Heart left ventricle (tissue), 16 donors: ENCODE data around the gene SNX17. TPM values are rescaled to one million over a fixed set of nuclear protein-coding genes. Genes with fewer than 3 reads are reported as not detected.

Experiments
- ATAC-seq, 4 donors: fragments of 200-7000 bp; cut with Tn5 transposase; one replicate each; pipeline ENCODE4 v1.9.1; 2020 to 2022; ENCODE audit warnings: moderate library complexity in 4 of 4, mild to moderate bottlenecking in 3 of 4, moderate number of reproducible peaks in 1 of 4
- DNase-seq, 5 donors: peaks; one replicate each; pipeline ENCODE4 v3.0.0-alpha.2; 2020
- H3K27ac ChIP-seq, 12 donors: fragments of 200-600 bp; sonication (generic) in 4 of 12; one replicate each; pipeline versions ENCODE4 v1.5.0 to v1.8.0; 2016 to 2022; ENCODE audit warnings: mild to moderate bottlenecking in 2 of 12
- H3K27me3 ChIP-seq, 9 donors: fragments of 200-600 bp; sonication (generic) in 2 of 9; one replicate each; pipeline versions ENCODE4 v1.5.1 to v1.8.0; 2016 to 2022; ENCODE audit warnings: mild to moderate bottlenecking in 3 of 9
- H3K36me3 ChIP-seq, 9 donors: fragments of 200-600 bp; sonication (generic) in 2 of 9; one replicate each; pipeline versions ENCODE4 v1.5.0 to v1.8.0; 2018 to 2022; ENCODE audit warnings: mild to moderate bottlenecking in 2 of 9
- H3K4me1 ChIP-seq, 12 donors: fragments of 200-600 bp; sonication (generic) in 4 of 12; one replicate each; pipeline versions ENCODE4 v1.5.0 to v1.8.0; 2016 to 2022; ENCODE audit warnings: mild to moderate bottlenecking in 3 of 12
- H3K4me3 ChIP-seq, 12 donors: fragments of 200-600 bp; sonication (generic) in 4 of 12; one replicate each; pipeline versions ENCODE4 v1.5.0 to v1.8.0; 2017 to 2022; ENCODE audit warnings: mild to moderate bottlenecking in 9 of 12, moderate library complexity in 4 of 12
- H3K9me3 ChIP-seq, 12 donors: fragments of 200-600 bp; sonication (generic) in 4 of 12; one replicate each; pipeline versions ENCODE4 v1.5.0 to v1.8.0; 2016 to 2022; ENCODE audit warnings: mild to moderate bottlenecking in 1 of 12
- POLR2A ChIP-seq, 2 donors: fragments of 450-650 bp; IDR thresholded peaks; one replicate each; pipeline ENCODE4 v1.6.1; 2017; ENCODE audit warnings: antibody characterized with exemption in 2 of 2, mild to moderate bottlenecking in 2 of 2, moderate library complexity in 2 of 2
- WGBS, 4 donors: extraction: QIAGEN DNeasy Blood & Tissue Kit in 2 of 4; methylation state at CpG; one replicate each; pipeline versions ENCODE4 v1.1.5 to v1.1.7; 2013 to 2018; 5-methylcytosine and 5-hydroxymethylcytosine counted together
- intact Hi-C, 10 donors: fragments of 100-400 bp; cut with DNase I; formaldehyde crosslinking; loops; one replicate each; pipeline versions ENCODE4 v1.11.1 to v1.14.2; 2022
- polyA plus RNA-seq, 2 donors: library from polyadenylated mRNA; stranded (reverse); fragments of 200-250 nt; gene quantifications; one replicate each; pipeline ENCODE4 v1.2.3, GENCODE V29; 2013
- total RNA-seq, 9 donors: library from RNA; depleted of rRNA in 2 of 9; stranded (reverse); fragments of >200 nt in 2 of 9; fragmentation: NEBNext Ultra II Directional in 3 of 9; extraction: Animal tissue kit (Norgen Biotek cat#: 25700) in 3 of 9; gene quantifications; one replicate each; pipeline versions ENCODE4 v1.1.0 to v1.2.4, GENCODE V29; 2016 to 2023
- TF ChIP-seq, protein P1 (sequence below), 12 donors: fragments of 200-600 bp; sonication (generic) in 4 of 12; IDR thresholded peaks; one replicate each; pipeline versions ENCODE4 v1.5.0 to v1.8.0; 2018 to 2022; ENCODE audit warnings: antibody characterized with exemption in 12 of 12, mild to moderate bottlenecking in 5 of 12
- donor health status: ischemic (EF 13 %, LVEDD 7.1; RV severe dilation, severe dysfunction).
- donor health status: healthy with polysubstance abuse.
- donor health status: DM: no; HTN: yes; CAD: no.
- donor health status: DM: no; HTN: no; CAD: no.
- donor health status: ischemic (EF 25% LVEDD 6.9; RV normal size, moderate dysfunction).
- donor health status: ischemic (EF 25% LVEDD 5.7; RV mildly dilated, moderate dysfunction).
- donor health status: healthy.
- donor health status: DM: yes; HTN: yes; CAD: no.
- donor health status: ischemic (EF 35%, LVEDD 5.7; RV mildly dilated, moderate dysfunction).
- donor health status: nonischemic (EF 11% LVEDD 7.7; RV severe dilation, severe dysfunction).
- donor health status: DM: yes; HTN: yes; CAD: no.
- donor health status: PGD.
- donor health status: ischemic (EF 29% LVEDD 5.4; RV normal size, mild dysfunction).
- donor health status: nonischemic (EF 23%, LVEDD 6.1; RV moderate dilation, normal function).

SNX17 gene
- total and polyA plus RNA-seq, 11 donors = 39.2 to 106 (median 77.2) TPM

DNA sequence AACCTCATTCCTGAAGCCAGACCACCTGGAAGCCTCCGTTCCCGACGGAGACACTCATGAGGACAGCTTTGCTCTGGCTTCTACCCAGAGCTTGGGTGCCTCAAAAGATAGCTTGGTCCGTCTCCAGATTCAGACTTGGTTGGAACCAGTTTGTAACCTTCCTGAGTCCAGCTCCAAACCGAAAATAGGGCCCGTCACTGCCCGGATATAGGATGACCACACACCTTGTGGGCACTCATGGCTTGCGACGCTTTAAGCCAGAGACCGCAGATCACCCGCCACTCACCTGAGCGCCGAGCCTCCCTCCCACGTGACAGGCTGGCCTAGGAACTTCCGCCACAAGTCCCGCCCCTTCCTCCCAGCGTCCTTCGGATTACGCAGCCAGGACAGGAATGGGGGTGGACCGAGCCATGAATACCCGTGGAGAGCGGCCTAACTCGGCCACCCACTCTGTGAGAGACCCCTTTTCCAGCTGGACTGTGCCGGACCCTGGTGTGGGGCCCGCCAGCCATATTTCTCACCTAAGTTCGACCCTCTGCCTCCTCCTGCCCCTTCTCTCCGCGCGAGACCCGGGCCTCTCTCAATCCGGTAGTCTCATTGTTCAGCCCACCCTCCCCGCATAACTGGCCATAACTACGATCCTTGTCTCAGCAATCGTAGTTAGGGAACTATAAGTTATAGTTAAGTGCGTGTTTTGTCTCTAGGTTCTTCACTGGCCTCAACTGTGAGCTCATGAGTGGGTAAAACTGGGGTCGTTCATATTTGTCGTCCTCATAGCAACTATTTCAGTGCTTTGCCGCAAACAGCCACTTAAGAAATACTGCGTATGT, 47.4 kb upstream of the SNX17 start, which contains the start of gene MPV17:
Gene MPV17 (minus strand): TSS at position 332 of the 830 bp plus-strand sequence. CDS start 580 bp downstream, outside the sequence.
- Histone ChIP-seq H3K9me3 (no peaks in the 10 kb centered on the region), H3K27ac (peak within 1 kb of the TSS; percentile 83 to 99 (median 92)), H3K4me3 (peak within 1 kb of the TSS; percentile 62 to 95 (median 74)), H3K27me3 (no peaks in the 10 kb centered on the region), H3K4me1 (peaks cover 4 to 40% (median 23%) of the 10 kb centered on the region in 12 donors), H3K36me3 (peaks cover 0 to 30% (median 24%) of the 10 kb centered on the region in 9 donors)
- ATAC-seq (peak; percentile 83 to 95 (median 92)), DNase-seq (peak; percentile 93 to 96 (median 93))
- intact Hi-C loops = loop anchor here in 4 of 10 donors (1.0 to 5.0 kb wide), 4 partner anchors 34 to 49 kb away; partner anchors contain the start of genes GTF3C2 (in 3 of the 4), EIF2B4 (in 1 of the 4) and SNX17 (in 1 of the 4)
- TF ChIP-seq, protein P1, sequence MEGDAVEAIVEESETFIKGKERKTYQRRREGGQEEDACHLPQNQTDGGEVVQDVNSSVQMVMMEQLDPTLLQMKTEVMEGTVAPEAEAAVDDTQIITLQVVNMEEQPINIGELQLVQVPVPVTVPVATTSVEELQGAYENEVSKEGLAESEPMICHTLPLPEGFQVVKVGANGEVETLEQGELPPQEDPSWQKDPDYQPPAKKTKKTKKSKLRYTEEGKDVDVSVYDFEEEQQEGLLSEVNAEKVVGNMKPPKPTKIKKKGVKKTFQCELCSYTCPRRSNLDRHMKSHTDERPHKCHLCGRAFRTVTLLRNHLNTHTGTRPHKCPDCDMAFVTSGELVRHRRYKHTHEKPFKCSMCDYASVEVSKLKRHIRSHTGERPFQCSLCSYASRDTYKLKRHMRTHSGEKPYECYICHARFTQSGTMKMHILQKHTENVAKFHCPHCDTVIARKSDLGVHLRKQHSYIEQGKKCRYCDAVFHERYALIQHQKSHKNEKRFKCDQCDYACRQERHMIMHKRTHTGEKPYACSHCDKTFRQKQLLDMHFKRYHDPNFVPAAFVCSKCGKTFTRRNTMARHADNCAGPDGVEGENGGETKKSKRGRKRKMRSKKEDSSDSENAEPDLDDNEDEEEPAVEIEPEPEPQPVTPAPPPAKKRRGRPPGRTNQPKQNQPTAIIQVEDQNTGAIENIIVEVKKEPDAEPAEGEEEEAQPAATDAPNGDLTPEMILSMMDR (IDR thresholded peaks at IDR 0.05) = no peak
- TF ChIP-seq POLR2A (IDR thresholded peaks at IDR 0.05) = peak; percentile 48 to 86
- WGBS, 4 donors = 0% methylated on average over 31 to 39 of the region's 39 CpGs

DNA sequence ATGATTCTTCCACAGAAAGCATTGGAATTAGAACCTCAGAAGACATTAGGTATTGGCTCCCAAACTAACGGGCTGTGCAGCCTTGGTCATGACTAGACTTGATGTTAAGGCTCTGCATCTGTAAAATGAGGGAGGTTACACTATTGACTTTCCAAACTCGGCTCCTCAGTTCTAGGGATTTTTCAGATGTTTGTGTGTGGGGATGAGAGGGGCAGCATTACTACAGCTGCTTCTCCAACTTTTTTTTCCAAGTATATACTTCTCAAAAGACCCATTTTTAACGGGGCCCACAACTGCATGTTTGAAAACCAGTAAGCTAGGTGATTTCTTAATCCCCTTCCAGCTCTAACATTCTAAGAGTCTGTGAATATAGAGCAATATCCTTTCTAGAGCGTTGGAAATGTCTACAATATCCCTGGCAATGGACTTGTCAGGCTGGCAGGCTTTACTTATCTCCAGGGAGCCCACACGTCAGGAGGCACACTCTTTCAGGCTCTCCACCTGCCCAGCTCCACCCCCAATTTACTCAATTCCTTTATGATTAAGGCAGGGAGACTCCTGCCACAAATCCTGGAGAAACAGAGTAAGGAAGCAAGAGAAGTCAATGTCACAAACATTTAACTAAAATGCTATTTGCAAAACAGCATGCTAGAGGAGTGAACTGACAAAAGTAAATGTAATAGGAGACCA, 46.7 kb upstream of the SNX17 start:
- ATAC-seq (peak in 1 of 4 donors; percentile 4), DNase-seq (no peak)
- Histone ChIP-seq H3K36me3 (peaks cover 0 to 36% (median 28%) of the 10 kb centered on the region in 9 donors), H3K27me3 (no peaks in the 10 kb centered on the region), H3K9me3 (no peaks in the 10 kb centered on the region), H3K4me3 (peak overlapping the region; percentile 62 to 95 (median 74)), H3K27ac (peak overlapping the region; percentile 83 to 99 (median 92)), H3K4me1 (peaks cover 4 to 40% (median 23%) of the 10 kb centered on the region in 12 donors)
- 23 to 33% (median 25%) methylated on average over 5 of the region's 5 CpGs for WGBS, 4 donors
- intact Hi-C loops = loop anchor here in 4 of 10 donors (1.0 to 5.0 kb wide), 4 partner anchors 33 to 49 kb away; partner anchors contain the start of genes GTF3C2 (in 3 of the 4), EIF2B4 (in 1 of the 4) and SNX17 (in 1 of the 4)
- no peak for TF ChIP-seq POLR2A (IDR thresholded peaks at IDR 0.05)
- TF ChIP-seq, protein P1 (IDR thresholded peaks at IDR 0.05) = no peak

DNA sequence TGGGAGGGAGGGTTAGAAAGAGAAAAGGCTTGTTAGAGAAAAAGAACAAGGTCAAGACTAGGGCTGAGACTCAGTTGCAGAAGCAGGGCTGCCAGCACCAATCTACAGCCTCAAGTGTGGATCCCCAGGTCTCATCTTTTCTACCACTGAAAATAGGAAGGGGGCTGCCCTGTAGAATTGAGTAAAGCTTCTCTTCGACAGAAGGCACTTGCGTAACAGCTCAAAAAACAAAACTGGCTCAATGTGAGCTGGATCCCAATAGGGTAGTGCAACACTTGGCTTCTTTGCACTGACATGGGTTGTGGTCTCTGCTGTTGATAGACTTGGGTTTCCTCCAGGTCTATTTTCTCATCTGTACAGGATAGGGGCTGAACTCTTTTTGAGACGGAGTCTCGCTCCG, 45.7 kb upstream of the SNX17 start:
- ATAC-seq (no peak), DNase-seq (no peak)
- intact Hi-C loops = loop anchor here in 3 of 10 donors (5.0 kb wide), 2 partner anchors 33 to 48 kb away; partner anchors contain the start of genes GTF3C2 (in 2 of the 3), EIF2B4 (in 1 of the 3) and SNX17 (in 1 of the 3)
- no peak for TF ChIP-seq POLR2A (IDR thresholded peaks at IDR 0.05)
- TF ChIP-seq, protein P1 (IDR thresholded peaks at IDR 0.05) = no peak
- WGBS, 4 donors = 92 to 97% (median 93%) methylated on average over 5 of the region's 5 CpGs
- Histone ChIP-seq H3K36me3 (peaks cover 0 to 46% (median 38%) of the 10 kb centered on the region in 9 donors), H3K4me3 (no peak overlapping the region), H3K4me1 (peaks cover 4 to 35% (median 23%) of the 10 kb centered on the region in 12 donors), H3K9me3 (no peaks in the 10 kb centered on the region), H3K27me3 (no peaks in the 10 kb centered on the region), H3K27ac (peak overlapping the region in 4 of 12 donors; percentile 91 to 99 (median 95))
